NCI-H526 treated with DMSO at 0.1 percent for 48 hours (cell line): ENCODE data around the gene ZNF827.

ENCODE experiments used
- DNase-seq: peaks from one replicate; lab custom pipeline; 2025; lab: John Stamatoyannopoulos, UW

The ZNF827 gene

GRCh38 chr4:145938618-145939440 lies at the start of gene ZNF827:
TSS of gene ZNF827 (minus strand) at chr4:145938823. CDS start at chr4:145938407, 416 bp downstream.
- DNase-seq, result peak; percentile 90

- no peak for DNase-seq
These were observed 45.9 kb upstream of the ZNF827 start for GRCh38 chr4:145984563-145984962.

- DNase-seq, result no peak
These were observed 44.2 kb upstream of the ZNF827 start for GRCh38 chr4:145982791-145983190.

GRCh38 chr4:145979160-145979559 lies 40.5 kb upstream of the ZNF827 start:
- no peak for DNase-seq

GRCh38 chr4:145976680-145977079 lies 38.1 kb upstream of the ZNF827 start:
- DNase-seq, result no peak

GRCh38 chr4:145960012-145960411 lies 21.4 kb upstream of the ZNF827 start:
- no peak for DNase-seq

- DNase-seq, result no peak
These were observed 18.7 kb upstream of the ZNF827 start for GRCh38 chr4:145957302-145957701.

- DNase-seq, result peak; percentile 53
These were observed 17.8 kb upstream of the ZNF827 start for GRCh38 chr4:145956288-145956890.

- DNase-seq, result no peak
These were observed 16.3 kb upstream of the ZNF827 start for GRCh38 chr4:145954924-145955339.

- DNase-seq, result no peak
These were observed 13.3 kb upstream of the ZNF827 start for GRCh38 chr4:145951931-145952330.

- DNase-seq, result no peak
These were observed 7.0 kb upstream of the ZNF827 start for GRCh38 chr4:145945431-145946155.

- DNase-seq, result no peak
These were observed 6.3 kb upstream of the ZNF827 start for GRCh38 chr4:145944886-145945285.

GRCh38 chr4:145939856-145940255 lies 1.2 kb upstream of the ZNF827 start:
- no peak for DNase-seq

GRCh38 chr4:145939441-145939750 lies 773 bp upstream of the ZNF827 start:
- no peak for DNase-seq

- DNase-seq, result peak; percentile 22
These were observed 532 bp downstream of the ZNF827 start for GRCh38 chr4:145937971-145938611.

GRCh38 chr4:145936997-145937901 lies 1.4 kb downstream of the ZNF827 start:
- DNase-seq, result peak; percentile 41

- peak; percentile 81 for DNase-seq
These were observed 2.3 kb downstream of the ZNF827 start for GRCh38 chr4:145936142-145936996.

- no peak for DNase-seq
These were observed 3.1 kb downstream of the ZNF827 start for GRCh38 chr4:145935253-145936141.

GRCh38 chr4:145934434-145935047 lies 4.1 kb downstream of the ZNF827 start:
- DNase-seq, result no peak
